ENCODE results near the gene NECTIN3.

- no peak for TF ChIP-seq CTCF (IDR thresholded peaks at IDR 0.05)
- no peak for TF ChIP-seq POLR2AphosphoS5 (IDR thresholded peaks at IDR 0.05)
- no peak for TF ChIP-seq POLR2A (IDR thresholded peaks at IDR 0.05)
Measured at GRCh38 chr3:111128884-111129283, 57.3 kb downstream of the NECTIN3 start.

Data from upper lobe of left lung (tissue), 4 donors.